ENCODE measurements around the gene SULT6B1. TPM values are rescaled to one million over a fixed set of nuclear protein-coding genes. Genes with fewer than 3 reads are reported as not detected.

The SULT6B1 gene
- polyA plus RNA-seq, 1 donor from 2014 or later: not detected

- peaks cover 19 to 44% (median 31%) of the 10 kb centered on the region in 3 donors for H3K4me1 Mint-ChIP-seq
- H3K9me3 Mint-ChIP-seq: no peaks in the 10 kb centered on the region
- H3K27me3 Mint-ChIP-seq: no peaks in the 10 kb centered on the region
- H3K4me3 Mint-ChIP-seq: peak overlapping the region in 3 of 4 donors; percentile 8 to 33 (median 26)
- H3K27ac Mint-ChIP-seq: peak overlapping the region in 2 of 3 donors; percentile 24 to 31
- H3K36me3 Mint-ChIP-seq: peaks cover 17% of the 10 kb centered on the region
Measured at GRCh38 chr2:37149626-37150322, 38.7 kb downstream of the SULT6B1 start.

GRCh38 chr2:37148325-37148724 lies 40.1 kb downstream of the SULT6B1 start:
- Mint-ChIP-seq H3K4me3 (no peak overlapping the region), H3K36me3 (peaks cover 14% of the 10 kb centered on the region), H3K9me3 (no peaks in the 10 kb centered on the region), H3K27me3 (no peaks in the 10 kb centered on the region), H3K4me1 (peaks cover 16 to 36% (median 28%) of the 10 kb centered on the region in 3 donors), H3K27ac (no peak overlapping the region)

GRCh38 chr2:37146062-37146461 lies 42.4 kb downstream of the SULT6B1 start:
- Mint-ChIP-seq H3K27ac (no peak overlapping the region), H3K4me1 (peaks cover 9 to 20% (median 16%) of the 10 kb centered on the region in 3 donors)

GRCh38 chr2:37143974-37144373 lies 44.5 kb downstream of the SULT6B1 start:
- H3K36me3 Mint-ChIP-seq: peaks cover 2% of the 10 kb centered on the region

More at GRCh38 chr2:37146062-37146461, 42.4 kb downstream of the SULT6B1 start:
- H3K9me3 Mint-ChIP-seq: no peaks in the 10 kb centered on the region
- peaks cover 6% of the 10 kb centered on the region for H3K36me3 Mint-ChIP-seq
- H3K4me3 Mint-ChIP-seq: no peak overlapping the region
- no peaks in the 10 kb centered on the region for H3K27me3 Mint-ChIP-seq

GRCh38 chr2:37142546-37142945 lies 45.9 kb downstream of the SULT6B1 start:
- Mint-ChIP-seq H3K9me3 (no peaks in the 10 kb centered on the region), H3K4me1 (peaks cover 1 to 7% (median 2%) of the 10 kb centered on the region in 3 donors), H3K4me3 (no peak overlapping the region), H3K27me3 (no peaks in the 10 kb centered on the region), H3K36me3 (peaks cover 3% of the 10 kb centered on the region), H3K27ac (no peak overlapping the region)

More at GRCh38 chr2:37143974-37144373, 44.5 kb downstream of the SULT6B1 start:
- Mint-ChIP-seq H3K27ac (no peak overlapping the region), H3K9me3 (no peaks in the 10 kb centered on the region), H3K27me3 (no peaks in the 10 kb centered on the region), H3K4me3 (no peak overlapping the region), H3K4me1 (peaks cover 1 to 11% (median 8%) of the 10 kb centered on the region in 3 donors)

- H3K27me3 Mint-ChIP-seq: no peaks in the 10 kb centered on the region
- H3K27ac Mint-ChIP-seq: no peak overlapping the region
- H3K9me3 Mint-ChIP-seq: no peaks in the 10 kb centered on the region
- peaks cover 0 to 3% (median 1%) of the 10 kb centered on the region in 3 donors for H3K4me1 Mint-ChIP-seq
- H3K4me3 Mint-ChIP-seq: no peak overlapping the region
- H3K36me3 Mint-ChIP-seq: peaks cover 28% of the 10 kb centered on the region
Measured at GRCh38 chr2:37132914-37133313, 55.6 kb downstream of the SULT6B1 start.

GRCh38 chr2:37125416-37125815 lies 63.1 kb downstream of the SULT6B1 start:
- peaks cover 17% of the 10 kb centered on the region for H3K36me3 Mint-ChIP-seq

GRCh38 chr2:37119157-37119556 lies 69.3 kb downstream of the SULT6B1 start:
- H3K4me1 Mint-ChIP-seq: no peaks in the 10 kb centered on the region
- no peaks in the 10 kb centered on the region for H3K9me3 Mint-ChIP-seq
- no peak overlapping the region for H3K27ac Mint-ChIP-seq
- H3K36me3 Mint-ChIP-seq: peaks cover 11% of the 10 kb centered on the region
- H3K4me3 Mint-ChIP-seq: no peak overlapping the region
- no peaks in the 10 kb centered on the region for H3K27me3 Mint-ChIP-seq

More at GRCh38 chr2:37125416-37125815, 63.1 kb downstream of the SULT6B1 start:
- no peaks in the 10 kb centered on the region for H3K27me3 Mint-ChIP-seq
- H3K27ac Mint-ChIP-seq: no peak overlapping the region
- H3K9me3 Mint-ChIP-seq: no peaks in the 10 kb centered on the region
- no peak overlapping the region for H3K4me3 Mint-ChIP-seq
- peaks cover 0 to 4% (median 0%) of the 10 kb centered on the region in 3 donors for H3K4me1 Mint-ChIP-seq

Other genes with a start within 250 kb of the SULT6B1 start
- 12.2 TPM for gene STRN, start 222.1 kb downstream of the SULT6B1 start, polyA plus RNA-seq
- 11.0 TPM for gene HEATR5B, start 104.3 kb downstream of the SULT6B1 start, polyA plus RNA-seq
- gene GPATCH11, start 104.2 kb downstream of the SULT6B1 start, polyA plus RNA-seq: 19.6 TPM
- gene EIF2AK2, start 31.7 kb downstream of the SULT6B1 start, polyA plus RNA-seq: 40.0 TPM
- gene CEBPZOS, start 7.8 kb upstream of the SULT6B1 start, polyA plus RNA-seq: 38.8 TPM
- 19.1 TPM for gene CEBPZ, start 42.9 kb upstream of the SULT6B1 start, polyA plus RNA-seq
- 10.9 TPM for gene NDUFAF7, start 43.0 kb upstream of the SULT6B1 start, polyA plus RNA-seq
- gene PRKD3, start 136.2 kb upstream of the SULT6B1 start, polyA plus RNA-seq: 51.2 TPM
- 1.8 TPM for gene QPCT, start 156.0 kb upstream of the SULT6B1 start, polyA plus RNA-seq

Data from IgD-negative memory B cell (primary cell).